ENCODE measurements around the gene MRNIP.

The MRNIP gene

GRCh38 chr5:179858586-179859427, at the start of gene MRNIP:
MRNIP (minus strand) TSS chr5:179858817; CDS start chr5:179858796, 21 bp downstream.
- DNase-seq, result peak; percentile 92

GRCh38 chr5:179907556-179908324, 49.1 kb upstream of the MRNIP start, which contains the start of gene TBC1D9B:
TBC1D9B (minus strand) TSS chr5:179907897; CDS start chr5:179907821, 76 bp downstream.
- peak; percentile 71 for DNase-seq

GRCh38 chr5:179906795-179907555, 48.4 kb upstream of the MRNIP start:
- DNase-seq, result peak; percentile 21

- DNase-seq, result no peak
Observed at GRCh38 chr5:179906294-179906794, 47.7 kb upstream of the MRNIP start.

- no peak for DNase-seq
Observed at GRCh38 chr5:179905161-179905560, 46.5 kb upstream of the MRNIP start.

GRCh38 chr5:179904463-179905160, 46.0 kb upstream of the MRNIP start:
- no peak for DNase-seq

GRCh38 chr5:179902763-179903158, 44.1 kb upstream of the MRNIP start:
- no peak for DNase-seq

GRCh38 chr5:179901915-179902762, 43.5 kb upstream of the MRNIP start:
- no peak for DNase-seq

GRCh38 chr5:179901462-179901861, 42.8 kb upstream of the MRNIP start:
- DNase-seq, result no peak

GRCh38 chr5:179900711-179901110, 42.1 kb upstream of the MRNIP start:
- DNase-seq, result no peak

GRCh38 chr5:179900206-179900605, 41.6 kb upstream of the MRNIP start:
- no peak for DNase-seq

GRCh38 chr5:179895861-179896260, 37.2 kb upstream of the MRNIP start:
- no peak for DNase-seq

GRCh38 chr5:179893958-179894895, 35.6 kb upstream of the MRNIP start:
- no peak for DNase-seq

GRCh38 chr5:179893076-179893957, 34.7 kb upstream of the MRNIP start:
- DNase-seq, result no peak

GRCh38 chr5:179892255-179892654, 33.6 kb upstream of the MRNIP start:
- no peak for DNase-seq

- DNase-seq, result no peak
Observed at GRCh38 chr5:179890751-179891682, 32.4 kb upstream of the MRNIP start.

- DNase-seq, result no peak
Observed at GRCh38 chr5:179889885-179890284, 31.3 kb upstream of the MRNIP start.

- DNase-seq, result no peak
Observed at GRCh38 chr5:179887802-179888201, 29.2 kb upstream of the MRNIP start.
